ENCODE results near the gene PTPN3.
A peak's percentile ranks its signal among the peaks of the same experiment; 100 is the strongest.
"Not testable (repeated sequence)": the region's sequence is repeated elsewhere in the genome, so short reads cannot be mapped to it uniquely, and the experiment has no call there.

The PTPN3 gene, protein sequence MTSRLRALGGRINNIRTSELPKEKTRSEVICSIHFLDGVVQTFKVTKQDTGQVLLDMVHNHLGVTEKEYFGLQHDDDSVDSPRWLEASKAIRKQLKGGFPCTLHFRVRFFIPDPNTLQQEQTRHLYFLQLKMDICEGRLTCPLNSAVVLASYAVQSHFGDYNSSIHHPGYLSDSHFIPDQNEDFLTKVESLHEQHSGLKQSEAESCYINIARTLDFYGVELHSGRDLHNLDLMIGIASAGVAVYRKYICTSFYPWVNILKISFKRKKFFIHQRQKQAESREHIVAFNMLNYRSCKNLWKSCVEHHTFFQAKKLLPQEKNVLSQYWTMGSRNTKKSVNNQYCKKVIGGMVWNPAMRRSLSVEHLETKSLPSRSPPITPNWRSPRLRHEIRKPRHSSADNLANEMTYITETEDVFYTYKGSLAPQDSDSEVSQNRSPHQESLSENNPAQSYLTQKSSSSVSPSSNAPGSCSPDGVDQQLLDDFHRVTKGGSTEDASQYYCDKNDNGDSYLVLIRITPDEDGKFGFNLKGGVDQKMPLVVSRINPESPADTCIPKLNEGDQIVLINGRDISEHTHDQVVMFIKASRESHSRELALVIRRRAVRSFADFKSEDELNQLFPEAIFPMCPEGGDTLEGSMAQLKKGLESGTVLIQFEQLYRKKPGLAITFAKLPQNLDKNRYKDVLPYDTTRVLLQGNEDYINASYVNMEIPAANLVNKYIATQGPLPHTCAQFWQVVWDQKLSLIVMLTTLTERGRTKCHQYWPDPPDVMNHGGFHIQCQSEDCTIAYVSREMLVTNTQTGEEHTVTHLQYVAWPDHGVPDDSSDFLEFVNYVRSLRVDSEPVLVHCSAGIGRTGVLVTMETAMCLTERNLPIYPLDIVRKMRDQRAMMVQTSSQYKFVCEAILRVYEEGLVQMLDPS

DNA sequence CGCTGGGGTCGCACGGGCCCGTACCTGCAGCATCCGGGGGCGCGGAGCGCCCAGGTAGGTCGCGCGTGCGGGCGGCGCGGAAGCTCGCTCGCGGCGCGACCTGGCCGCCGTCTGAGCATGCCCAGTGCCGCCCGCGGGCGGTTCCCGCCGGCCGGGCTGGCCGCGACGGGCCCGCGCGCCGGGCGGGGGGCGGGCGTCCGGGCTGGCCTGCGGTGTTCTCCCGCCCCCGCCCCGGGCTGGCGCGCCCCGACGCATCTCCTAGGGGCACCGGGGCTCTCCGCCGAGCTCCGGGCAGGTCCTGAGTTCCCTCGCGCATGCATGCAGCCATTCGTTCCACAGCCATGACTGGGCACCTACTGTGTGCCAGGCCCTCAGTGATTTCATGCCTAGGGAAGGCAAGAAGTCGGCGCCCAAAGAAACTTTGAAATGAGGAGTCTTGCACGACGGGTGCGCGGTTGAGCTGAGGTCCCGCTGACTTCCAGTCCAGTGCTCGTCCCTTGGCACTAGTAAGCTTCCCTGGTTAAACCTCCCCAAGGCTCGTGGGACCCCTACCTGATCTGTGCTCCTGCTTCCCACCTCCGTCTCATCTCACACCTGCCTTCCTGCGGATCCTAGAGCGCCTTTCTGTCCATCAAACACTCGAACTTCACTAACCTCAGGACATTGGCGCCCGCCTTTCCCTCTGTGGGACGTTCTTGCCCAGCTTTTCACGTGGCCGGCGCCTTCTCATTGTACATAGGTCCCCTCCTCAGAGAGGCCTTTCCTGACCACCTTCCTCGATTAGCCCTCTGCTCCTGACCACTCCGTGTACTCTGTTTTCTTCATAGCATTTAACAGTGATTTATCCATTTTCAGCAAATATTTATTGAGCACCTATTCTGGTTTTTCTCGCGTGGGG, at the start of gene PTPN3:
Gene PTPN3 (minus strand): TSS at position 113 of the 898 bp plus-strand sequence. CDS start 34,873 bp downstream, outside the sequence.
- H3K27ac ChIP-seq = peak within 1 kb of the TSS in 19 of 21 experiments; percentile 15 to 82 (median 67)
- H3K4me3 ChIP-seq = peak within 1 kb of the TSS; percentile 34 to 53 (median 40)

DNA sequence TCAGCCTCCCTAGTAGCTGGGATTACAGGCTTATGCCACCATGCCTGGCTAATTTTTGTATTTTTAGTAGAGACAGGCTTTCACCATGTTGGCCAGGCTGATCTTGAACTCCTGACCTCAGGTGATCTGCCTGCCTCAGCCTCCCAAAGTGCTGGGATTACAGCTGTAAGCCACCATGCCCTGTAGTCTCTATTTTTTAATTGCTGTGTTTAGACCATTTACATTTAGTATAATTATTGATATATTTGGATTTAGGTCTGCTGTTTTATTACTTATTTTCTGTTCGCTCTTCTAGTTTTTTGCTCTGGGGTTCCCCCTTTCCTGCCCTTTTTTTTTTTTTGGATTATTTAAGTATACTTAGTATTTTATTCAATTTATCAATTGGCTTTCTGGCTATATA, 46.8 kb upstream of the PTPN3 start:
- not testable (repeated sequence) for H3K27ac ChIP-seq, H3K4me3 ChIP-seq

DNA sequence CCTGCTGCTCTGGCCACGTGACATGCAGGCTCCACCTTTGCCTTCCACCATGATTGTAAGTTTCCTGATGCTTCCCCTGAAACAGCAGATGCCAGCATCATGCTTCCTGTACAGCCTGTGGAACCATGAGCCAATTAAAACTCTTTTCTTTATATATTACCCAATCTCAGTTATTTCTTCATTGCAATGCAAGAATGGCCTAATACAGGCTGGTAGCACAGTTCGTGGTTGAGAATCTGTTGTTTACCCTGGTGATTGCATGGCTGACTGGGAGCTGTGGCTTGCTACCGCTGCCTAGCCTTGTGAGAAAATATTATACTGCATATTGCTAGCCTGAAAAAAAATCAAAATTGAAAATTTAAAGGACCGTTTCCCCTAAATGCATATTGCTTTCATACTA, 44.8 kb upstream of the PTPN3 start:
- Histone ChIP-seq H3K27ac (no peak overlapping the region), H3K4me3 (no peak overlapping the region)

DNA sequence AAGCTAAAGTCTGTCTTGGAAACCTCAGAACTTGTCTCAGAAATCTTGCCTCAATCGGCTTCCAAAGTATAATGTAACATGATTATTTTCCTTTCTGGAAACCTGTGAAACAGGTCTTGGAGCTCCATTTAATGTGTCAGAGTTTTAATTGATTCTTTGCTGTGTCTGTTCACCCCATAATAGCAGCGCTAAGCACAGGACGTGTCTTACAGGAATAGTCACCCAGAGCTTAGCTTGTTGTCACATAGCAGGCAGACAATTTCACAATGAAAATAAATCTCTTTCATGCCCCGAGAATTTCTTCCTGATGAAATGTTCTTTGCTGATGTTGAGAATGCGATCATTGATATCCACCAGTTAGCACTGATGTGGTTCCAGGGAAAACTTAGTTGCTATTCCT, 40.2 kb upstream of the PTPN3 start:
- peak overlapping the region in 14 of 21 experiments; percentile 37 to 83 (median 74) for H3K27ac ChIP-seq
- H3K4me3 ChIP-seq = peak overlapping the region in 4 of 7 experiments; percentile 6 to 25 (median 8)

DNA sequence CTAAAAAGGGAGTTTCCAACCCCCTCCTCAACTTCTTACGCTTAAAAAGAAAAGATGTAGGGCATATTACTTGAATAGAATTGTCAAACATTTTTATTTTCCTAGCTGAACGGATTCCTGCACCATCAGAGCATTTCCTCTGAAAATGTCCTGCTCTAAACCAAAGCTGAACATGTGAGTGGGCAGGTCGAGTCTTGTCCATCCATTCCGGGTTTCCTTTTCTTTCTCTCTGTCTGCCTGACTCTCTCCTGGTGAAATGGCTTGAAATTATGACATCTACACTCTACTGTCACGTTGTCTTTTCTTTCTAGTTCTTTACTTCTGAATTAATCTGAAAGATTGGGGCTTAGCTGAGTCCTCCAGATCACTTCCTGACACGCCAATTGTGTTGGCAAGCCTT, 39.2 kb upstream of the PTPN3 start:
- Histone ChIP-seq H3K27ac (peak overlapping the region in 18 of 21 experiments; percentile 28 to 83 (median 68)), H3K4me3 (peak overlapping the region in 4 of 7 experiments; percentile 7 to 25 (median 12))

DNA sequence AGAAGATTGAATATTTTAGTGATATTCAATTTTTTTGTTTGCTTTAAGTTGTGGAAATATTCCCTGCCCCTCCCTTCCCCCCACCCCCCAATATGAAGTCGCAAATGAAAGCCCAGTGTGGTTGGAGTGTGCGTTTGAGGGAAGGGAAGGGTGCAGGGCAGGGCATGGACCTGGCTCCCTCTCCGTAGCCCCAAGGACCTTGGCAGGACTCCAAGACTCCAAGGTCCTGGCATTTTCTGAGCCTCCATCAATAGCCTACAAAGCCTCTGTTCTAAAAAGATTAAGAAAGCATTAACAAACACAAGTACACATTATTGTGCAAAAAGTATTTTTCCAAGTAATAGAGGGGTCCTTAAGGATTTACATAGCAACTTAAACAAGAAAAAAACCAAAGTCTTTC, 38.8 kb upstream of the PTPN3 start:
- peak overlapping the region in 13 of 21 experiments; percentile 28 to 83 (median 76) for H3K27ac ChIP-seq
- H3K4me3 ChIP-seq = peak overlapping the region in 4 of 7 experiments; percentile 2 to 25 (median 11)

DNA sequence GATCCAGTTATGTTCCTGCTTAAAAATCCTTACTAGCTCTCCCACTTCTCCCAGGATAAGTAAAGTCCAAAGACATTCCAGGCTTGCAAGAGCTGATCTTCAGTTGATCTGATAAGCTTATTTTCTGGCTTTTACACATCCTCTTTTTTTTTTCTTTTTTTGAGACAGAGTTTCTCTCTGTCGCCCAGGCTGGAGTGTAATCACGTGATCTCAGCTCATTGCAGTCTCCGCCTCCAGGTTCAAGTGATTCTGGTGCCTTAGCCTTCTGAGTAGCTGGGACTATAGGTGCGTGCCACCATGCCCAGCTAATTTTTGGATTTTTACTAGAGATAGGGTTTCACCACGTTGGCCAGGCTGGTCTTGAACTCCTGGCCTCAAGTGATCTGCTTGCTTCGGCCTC, 37.3 kb upstream of the PTPN3 start:
- Histone ChIP-seq H3K27ac (no peak overlapping the region), H3K4me3 (no peak overlapping the region)

DNA sequence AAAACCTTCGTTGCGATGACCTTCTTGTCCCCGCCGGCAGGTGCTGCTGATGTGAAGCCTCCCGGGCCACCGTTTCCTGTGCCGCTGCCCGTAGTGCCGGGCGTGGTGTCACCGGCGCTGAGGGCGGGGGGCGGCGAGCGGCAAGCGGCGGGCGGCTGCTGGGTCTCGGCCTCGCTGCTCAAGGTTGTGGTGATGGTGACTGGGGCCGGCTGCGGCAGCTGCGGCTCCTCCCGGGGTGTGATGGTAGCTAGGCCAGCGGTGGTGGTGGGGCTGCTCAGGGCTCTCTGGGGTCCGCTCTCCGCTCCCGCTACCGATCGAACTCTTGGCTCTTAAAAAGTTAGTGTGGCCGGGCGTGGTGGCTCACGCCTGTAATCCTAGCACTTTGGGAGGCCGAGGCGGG, 36.0 kb upstream of the PTPN3 start:
- H3K27ac ChIP-seq = no peak overlapping the region
- no peak overlapping the region for H3K4me3 ChIP-seq

DNA sequence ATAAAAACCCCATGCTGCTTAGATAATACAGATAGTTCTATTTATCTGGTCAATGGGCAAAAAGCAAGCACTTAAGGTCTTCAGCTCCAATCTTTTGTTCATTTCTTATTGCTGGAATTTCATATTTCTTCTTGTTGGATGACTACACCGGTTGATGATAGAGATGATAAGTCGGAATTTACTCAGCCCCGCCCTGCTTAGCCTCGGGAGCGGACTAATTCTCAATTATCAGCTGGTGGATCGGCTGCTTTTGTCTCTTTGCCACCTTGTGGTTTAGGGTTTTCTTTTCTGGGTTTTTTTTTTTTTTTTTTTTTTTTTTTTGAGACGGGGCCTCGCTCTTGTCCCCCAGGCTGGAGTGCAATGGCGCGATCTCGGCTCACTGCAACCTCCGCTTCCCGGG, 34.5 kb upstream of the PTPN3 start:
- H3K4me3 ChIP-seq, H3K27ac ChIP-seq: not testable (repeated sequence)

DNA sequence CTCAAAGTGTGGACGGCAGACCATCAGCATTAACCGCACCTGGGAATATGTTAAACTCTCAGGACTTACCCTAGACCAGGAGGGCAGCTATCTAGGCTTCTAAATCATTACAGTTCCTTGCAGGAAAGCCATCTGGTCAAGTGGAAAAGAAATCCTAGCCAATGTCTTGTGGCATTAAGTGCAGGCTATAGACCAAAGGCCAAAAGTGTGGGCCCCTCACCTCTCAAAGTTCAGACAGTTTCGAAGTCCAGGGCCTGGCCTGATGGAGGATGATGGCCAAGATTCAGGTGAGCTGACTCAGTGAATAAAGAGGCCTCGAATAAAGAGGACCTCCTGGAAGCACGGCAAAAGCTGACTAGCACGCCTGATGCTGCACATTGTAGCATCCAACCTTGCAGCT, 24.0 kb upstream of the PTPN3 start:
- H3K4me3 ChIP-seq = no peak overlapping the region
- no peak overlapping the region for H3K27ac ChIP-seq

DNA sequence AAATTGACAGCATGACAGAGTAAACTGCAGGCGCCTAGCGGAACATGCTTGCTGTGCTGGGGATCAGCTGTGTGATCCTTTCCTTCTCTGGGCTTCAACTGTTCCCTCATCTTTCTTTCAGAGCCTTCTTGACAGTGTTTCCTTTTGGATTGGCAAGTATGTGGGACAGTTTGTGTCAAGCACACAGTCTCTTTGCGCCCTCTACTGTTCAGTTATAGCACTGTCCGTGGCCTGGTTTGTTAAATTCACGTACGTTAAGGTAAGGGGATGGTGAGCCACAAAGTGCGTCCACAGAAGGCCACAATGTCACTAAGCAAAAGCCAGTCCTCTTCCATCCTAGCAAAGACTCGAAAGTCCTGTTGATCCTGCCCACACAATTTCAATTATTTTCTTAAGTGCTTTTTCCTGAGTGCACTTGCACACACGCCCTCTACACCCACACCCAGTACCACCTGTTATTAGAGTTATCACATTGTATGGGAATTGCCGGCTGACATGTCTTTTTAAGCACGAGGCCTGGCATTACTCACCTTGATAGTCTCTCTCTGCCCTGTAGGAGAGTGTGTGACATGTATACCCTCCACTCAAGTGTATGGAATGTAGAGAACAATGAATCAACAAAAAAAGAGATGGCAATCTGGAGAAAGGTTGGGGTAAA, 22.5 kb upstream of the PTPN3 start:
- Histone ChIP-seq H3K4me3 (no peak overlapping the region), H3K27ac (peak overlapping the region in 1 of 21 experiments; percentile 15)

DNA sequence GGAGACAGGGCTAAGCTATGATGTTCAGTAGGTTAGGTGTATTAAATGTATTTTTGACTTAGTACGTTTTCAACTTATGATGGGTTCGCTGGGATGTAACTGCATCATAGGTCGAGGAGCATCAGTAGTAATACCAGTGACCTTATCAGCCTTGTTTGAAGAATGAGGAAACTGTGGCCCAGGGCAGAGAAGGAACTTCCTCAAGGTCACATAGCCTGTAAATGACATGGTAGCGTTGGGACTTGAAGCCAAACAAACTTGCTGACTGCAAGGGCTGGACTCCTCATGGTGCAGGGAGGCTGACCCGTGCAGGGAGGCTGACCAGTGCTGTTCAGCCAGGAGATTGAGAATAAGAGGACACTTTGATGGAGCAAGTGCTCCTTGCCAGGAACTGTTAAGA, 21.3 kb upstream of the PTPN3 start:
- Histone ChIP-seq H3K27ac (no peak overlapping the region), H3K4me3 (no peak overlapping the region)

DNA sequence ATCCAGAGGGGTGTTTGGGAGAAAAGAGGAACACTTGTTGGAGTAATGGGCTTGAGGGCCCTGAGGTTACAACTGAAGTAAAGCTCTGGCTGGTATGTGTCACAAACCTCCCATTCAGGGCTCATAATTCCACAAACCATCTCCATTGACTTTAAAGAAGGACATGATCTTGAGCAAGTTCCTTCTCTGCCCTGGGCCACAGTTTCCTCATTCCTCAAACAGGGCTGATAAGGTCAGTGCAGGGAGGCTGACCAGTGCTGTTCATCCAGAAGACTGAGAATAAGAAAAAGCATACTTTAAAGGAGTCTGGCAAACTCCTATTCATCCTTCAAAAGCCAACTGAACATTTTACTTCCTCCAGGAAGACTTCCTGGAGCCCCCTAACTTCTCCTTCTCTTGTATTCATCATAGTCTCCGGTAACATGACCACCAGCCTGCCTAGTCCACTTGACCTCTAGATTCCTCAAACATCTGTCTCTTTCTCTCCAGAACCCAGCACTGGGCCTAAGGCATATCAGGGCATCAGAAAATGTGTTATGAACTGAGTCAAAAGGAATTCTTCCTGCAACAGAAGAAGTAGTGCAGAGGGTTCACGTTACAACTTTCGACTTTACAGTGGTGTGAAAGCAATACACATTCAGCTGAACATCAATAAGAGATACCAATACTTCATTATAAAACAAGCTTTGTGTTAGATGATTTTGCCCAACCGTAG, 20.7 kb upstream of the PTPN3 start:
- H3K27ac ChIP-seq = peak overlapping the region in 1 of 21 experiments; percentile 7
- no peak overlapping the region for H3K4me3 ChIP-seq

DNA sequence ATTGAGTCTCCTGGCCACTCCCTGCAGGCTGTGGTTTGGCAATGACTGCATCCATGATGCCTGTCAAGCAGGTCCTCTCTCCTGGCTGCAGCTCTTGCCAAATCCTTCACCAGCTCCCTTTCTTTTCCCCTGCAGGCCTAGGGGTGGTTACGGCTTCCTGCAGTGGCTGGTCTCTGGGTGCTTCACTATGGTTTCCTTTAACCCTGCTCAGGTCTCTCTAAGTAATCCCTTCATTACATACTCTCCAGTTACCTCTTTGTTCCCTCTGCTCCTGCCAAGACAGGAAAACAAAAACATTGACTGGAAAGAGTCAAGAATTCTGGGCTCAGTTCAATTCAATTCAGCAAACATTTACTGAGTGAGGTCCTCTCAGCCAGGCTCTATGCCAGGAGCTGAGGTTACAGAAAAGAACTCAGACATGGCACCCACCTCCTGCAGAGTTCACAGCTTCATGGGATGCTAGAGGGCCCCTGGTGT, 19.8 kb upstream of the PTPN3 start:
- peak overlapping the region in 2 of 21 experiments; percentile 7 to 39 for H3K27ac ChIP-seq
- H3K4me3 ChIP-seq = no peak overlapping the region

DNA sequence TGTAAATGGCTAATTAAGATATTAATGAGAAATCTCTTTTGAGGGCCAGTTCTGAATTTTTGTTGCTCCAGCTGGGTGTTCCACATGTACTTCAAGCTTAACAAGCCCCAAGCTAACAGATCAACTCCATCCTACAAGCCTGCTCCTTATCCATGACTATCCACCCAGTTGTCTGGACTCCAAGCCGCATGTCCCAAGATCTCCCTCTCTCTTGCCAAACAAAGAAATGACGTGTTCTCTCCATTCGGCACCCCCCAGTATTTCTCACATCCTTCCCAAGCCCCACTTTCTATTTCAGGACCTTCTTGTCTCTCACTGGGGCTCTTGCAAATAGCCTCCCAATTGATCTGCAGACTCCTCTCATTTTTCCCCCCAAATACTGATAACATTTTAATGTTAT, 15.8 kb upstream of the PTPN3 start:
- no peak overlapping the region for H3K27ac ChIP-seq
- no peak overlapping the region for H3K4me3 ChIP-seq

DNA sequence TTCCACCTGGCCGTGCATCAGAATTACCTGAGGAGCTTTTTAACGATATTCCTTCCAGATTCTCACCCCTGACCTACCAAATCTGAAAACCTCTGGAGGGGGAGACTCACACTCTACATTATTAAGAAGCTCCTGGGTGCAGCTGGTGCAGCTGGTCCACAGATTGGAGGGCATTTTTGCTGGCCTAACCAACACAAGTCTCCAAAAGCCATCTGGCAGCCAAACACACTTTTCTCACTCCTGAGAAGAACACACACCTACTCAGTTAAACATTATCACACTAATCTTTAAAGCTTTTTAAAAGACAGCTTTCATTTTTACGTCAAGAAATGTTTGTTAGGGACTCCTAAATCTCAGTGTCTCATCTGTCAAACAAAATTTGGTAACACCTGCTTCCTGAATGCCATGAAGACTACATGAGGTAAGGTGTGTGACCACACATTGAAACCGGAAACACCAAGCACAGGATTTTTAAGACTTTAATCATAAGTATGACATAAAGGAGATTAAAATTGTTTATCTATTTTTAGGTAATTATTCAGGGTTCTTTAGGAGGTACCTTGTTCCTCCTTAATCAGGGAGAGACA, 14.2 kb upstream of the PTPN3 start:
- Histone ChIP-seq H3K27ac (no peak overlapping the region), H3K4me3 (no peak overlapping the region)

DNA sequence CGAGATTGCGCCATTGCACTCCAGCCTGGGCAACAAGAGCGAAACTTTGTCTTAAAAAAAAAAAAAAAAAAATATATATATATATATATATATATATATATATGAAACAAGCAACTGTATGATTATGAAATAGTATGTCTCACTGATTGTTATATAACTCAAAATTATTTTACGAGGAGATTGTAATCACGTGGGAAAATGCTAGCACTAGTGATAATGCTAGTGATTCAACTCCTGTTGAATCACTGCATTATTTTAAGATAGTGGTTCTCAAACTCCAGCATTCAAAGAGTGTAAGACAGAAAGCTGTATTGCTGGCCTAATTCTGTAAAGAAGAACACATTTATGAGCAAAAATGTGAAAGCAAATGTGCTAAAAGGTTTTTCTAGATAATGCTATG, 12.4 kb upstream of the PTPN3 start:
- Histone ChIP-seq H3K4me3 (no peak overlapping the region), H3K27ac (no peak overlapping the region)

DNA sequence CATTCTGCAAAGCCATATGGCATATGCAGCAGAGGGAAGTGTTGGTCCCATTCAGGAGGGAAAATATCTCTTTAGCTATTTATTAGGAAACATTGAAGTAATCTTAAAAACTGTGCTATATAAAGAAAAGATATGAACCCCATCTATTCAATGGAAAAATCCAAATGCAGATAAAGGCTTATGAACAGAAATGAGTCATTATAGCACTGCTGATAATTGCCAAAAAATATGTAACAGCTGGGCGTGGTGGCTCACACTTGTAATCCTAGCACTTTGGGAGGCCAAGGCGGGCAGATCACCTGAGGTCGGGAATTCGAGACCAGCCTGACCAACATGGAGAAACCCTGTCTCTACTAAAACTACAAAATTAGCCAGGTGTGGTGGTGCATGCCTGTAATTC, 11.9 kb upstream of the PTPN3 start:
- H3K4me3 ChIP-seq = not testable (repeated sequence)
- peak overlapping the region in 1 of 21 experiments; percentile 2 for H3K27ac ChIP-seq
